ENCODE results near the gene GRIK1. TPM values are rescaled to one million over a fixed set of nuclear protein-coding genes. Genes with fewer than 3 reads are reported as not detected.

The GRIK1 gene
- total RNA-seq, 4 donors from 2014 or later, result not detected

DNA sequence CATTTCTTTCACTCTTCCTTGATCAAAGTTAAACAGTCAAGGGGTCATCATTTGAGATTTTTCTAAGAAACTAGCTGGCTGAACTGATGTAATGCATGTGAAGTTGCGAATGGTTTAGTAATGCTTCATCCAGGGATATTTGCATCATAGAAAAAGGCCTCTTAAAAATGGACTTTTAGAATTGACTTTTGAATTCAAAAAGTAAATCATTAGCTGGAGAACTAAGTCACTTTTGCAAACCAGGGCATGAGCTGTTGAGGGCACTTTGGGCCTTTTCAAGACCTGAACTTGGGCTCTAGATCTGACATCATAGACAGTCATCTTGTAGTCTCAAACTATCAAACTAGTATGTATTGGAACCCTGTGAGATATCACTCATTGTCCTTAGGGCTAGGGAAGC is 85.0 kb downstream of the GRIK1 start:
- H3K27ac ChIP-seq, result no peak overlapping the region
- no peak for DNase-seq
- H3K4me3 ChIP-seq, result no peak overlapping the region
- WGBS, 2 donors (ENCODE audit: low coverage in 1 of 2), result 90 to 91% methylated on average over 1 of the region's 1 CpG
- no peaks in the 10 kb centered on the region for H3K9me3 ChIP-seq
- TF ChIP-seq POLR2AphosphoS5 (IDR thresholded peaks at IDR 0.05) (no peak), EP300 (IDR thresholded peaks at IDR 0.05; ENCODE audit: low read depth) (no peak), POLR2A (IDR thresholded peaks at IDR 0.05) (no peak)
- TF ChIP-seq, protein P1, sequence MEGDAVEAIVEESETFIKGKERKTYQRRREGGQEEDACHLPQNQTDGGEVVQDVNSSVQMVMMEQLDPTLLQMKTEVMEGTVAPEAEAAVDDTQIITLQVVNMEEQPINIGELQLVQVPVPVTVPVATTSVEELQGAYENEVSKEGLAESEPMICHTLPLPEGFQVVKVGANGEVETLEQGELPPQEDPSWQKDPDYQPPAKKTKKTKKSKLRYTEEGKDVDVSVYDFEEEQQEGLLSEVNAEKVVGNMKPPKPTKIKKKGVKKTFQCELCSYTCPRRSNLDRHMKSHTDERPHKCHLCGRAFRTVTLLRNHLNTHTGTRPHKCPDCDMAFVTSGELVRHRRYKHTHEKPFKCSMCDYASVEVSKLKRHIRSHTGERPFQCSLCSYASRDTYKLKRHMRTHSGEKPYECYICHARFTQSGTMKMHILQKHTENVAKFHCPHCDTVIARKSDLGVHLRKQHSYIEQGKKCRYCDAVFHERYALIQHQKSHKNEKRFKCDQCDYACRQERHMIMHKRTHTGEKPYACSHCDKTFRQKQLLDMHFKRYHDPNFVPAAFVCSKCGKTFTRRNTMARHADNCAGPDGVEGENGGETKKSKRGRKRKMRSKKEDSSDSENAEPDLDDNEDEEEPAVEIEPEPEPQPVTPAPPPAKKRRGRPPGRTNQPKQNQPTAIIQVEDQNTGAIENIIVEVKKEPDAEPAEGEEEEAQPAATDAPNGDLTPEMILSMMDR (IDR thresholded peaks at IDR 0.05), result no peak
- intact Hi-C loops (cut with DNase I; ENCODE audit: low total_unique reads) (no loop called here), in situ Hi-C loops (cut with MboI; ENCODE audit: low pct_ligation_motif_present in 1 of 4, low pct_unique_long_range_greater_than_20kb in 1 of 4, low sequenced_read_pairs in 3 of 4) (no loop called here)
- H3K4me1 ChIP-seq, result no peaks in the 10 kb centered on the region
- no peaks in the 10 kb centered on the region for H3K36me3 ChIP-seq
- H3K27me3 ChIP-seq, result no peaks in the 10 kb centered on the region

- no peaks in the 10 kb centered on the region for H3K9me3 ChIP-seq
- H3K4me1 ChIP-seq, result no peaks in the 10 kb centered on the region
- no peak overlapping the region for H3K27ac ChIP-seq
- no peak for DNase-seq
- H3K4me3 ChIP-seq, result no peak overlapping the region
- H3K27me3 ChIP-seq, result no peaks in the 10 kb centered on the region
- H3K36me3 ChIP-seq, result no peaks in the 10 kb centered on the region
- intact Hi-C loops (cut with DNase I; ENCODE audit: low total_unique reads) (no loop called here), in situ Hi-C loops (cut with MboI; ENCODE audit: low pct_ligation_motif_present in 1 of 4, low pct_unique_long_range_greater_than_20kb in 1 of 4, low sequenced_read_pairs in 3 of 4) (no loop called here)
- TF ChIP-seq EP300 (IDR thresholded peaks at IDR 0.05; ENCODE audit: low read depth), result no peak
- no peak for TF ChIP-seq POLR2A (IDR thresholded peaks at IDR 0.05)
- no peak for TF ChIP-seq POLR2AphosphoS5 (IDR thresholded peaks at IDR 0.05)
- TF ChIP-seq, protein P1 (IDR thresholded peaks at IDR 0.05), result no peak
- whole genome bisulfite sequencing, 2 donors (ENCODE audit: low coverage in 1 of 2), result 62 to 70% methylated on average over 3 of the region's 3 CpGs
Observed at GRCh38 chr21:29851611-29852010, 88.2 kb downstream of the GRIK1 start.

GRCh38 chr21:29849735-29850176 is 90.0 kb downstream of the GRIK1 start:
- H3K27me3 ChIP-seq, result no peaks in the 10 kb centered on the region
- H3K36me3 ChIP-seq, result no peaks in the 10 kb centered on the region
- no peak overlapping the region for H3K4me3 ChIP-seq
- intact Hi-C loops (cut with DNase I; ENCODE audit: low total_unique reads), result no loop called here
- TF ChIP-seq, protein P1 (IDR thresholded peaks at IDR 0.05), result peak; percentile 53 to 73 (median 61)
- no peak for TF ChIP-seq EP300 (IDR thresholded peaks at IDR 0.05; ENCODE audit: low read depth)
- H3K27ac ChIP-seq, result no peak overlapping the region
- no peaks in the 10 kb centered on the region for H3K4me1 ChIP-seq
- no peaks in the 10 kb centered on the region for H3K9me3 ChIP-seq
- DNase-seq, result peak; percentile 22
- 39 to 49% methylated on average over 4 to 6 of the region's 6 CpGs for WGBS, 2 donors (ENCODE audit: low coverage in 1 of 2)
- in situ Hi-C loops (cut with MboI; ENCODE audit: low pct_ligation_motif_present in 1 of 4, low pct_unique_long_range_greater_than_20kb in 1 of 4, low sequenced_read_pairs in 3 of 4), result loop anchor here (10.0 to 25.0 kb wide), 4 partner anchors 362 to 737 kb away; no protein-coding TSS in a partner anchor

- no peak overlapping the region for H3K27ac ChIP-seq
- TF ChIP-seq POLR2A (IDR thresholded peaks at IDR 0.05) (no peak), POLR2AphosphoS5 (IDR thresholded peaks at IDR 0.05) (no peak), EP300 (IDR thresholded peaks at IDR 0.05; ENCODE audit: low read depth) (no peak)
- TF ChIP-seq, protein P1 (IDR thresholded peaks at IDR 0.05), result no peak
- no peaks in the 10 kb centered on the region for H3K27me3 ChIP-seq
- H3K4me1 ChIP-seq, result no peaks in the 10 kb centered on the region
- in situ Hi-C loops (cut with MboI; ENCODE audit: low pct_ligation_motif_present in 1 of 4, low pct_unique_long_range_greater_than_20kb in 1 of 4, low sequenced_read_pairs in 3 of 4), result loop anchor here (10.0 to 25.0 kb wide), 4 partner anchors 357 to 732 kb away; no protein-coding TSS in a partner anchor
- no peak for DNase-seq
- H3K4me3 ChIP-seq, result no peak overlapping the region
- H3K9me3 ChIP-seq, result no peaks in the 10 kb centered on the region
- H3K36me3 ChIP-seq, result no peaks in the 10 kb centered on the region
- intact Hi-C loops (cut with DNase I; ENCODE audit: low total_unique reads), result no loop called here
- WGBS, 2 donors (ENCODE audit: low coverage in 1 of 2), result 91 to 97% methylated on average over 3 of the region's 3 CpGs
Observed at GRCh38 chr21:29843804-29844203, 96.0 kb downstream of the GRIK1 start.
